GDM1 (cell line): ENCODE data around the gene WWC2.

ENCODE experiments used
- DNase-seq: peaks from one replicate; lab custom pipeline; 2025; lab: John Stamatoyannopoulos, UW

Gene WWC2

DNA sequence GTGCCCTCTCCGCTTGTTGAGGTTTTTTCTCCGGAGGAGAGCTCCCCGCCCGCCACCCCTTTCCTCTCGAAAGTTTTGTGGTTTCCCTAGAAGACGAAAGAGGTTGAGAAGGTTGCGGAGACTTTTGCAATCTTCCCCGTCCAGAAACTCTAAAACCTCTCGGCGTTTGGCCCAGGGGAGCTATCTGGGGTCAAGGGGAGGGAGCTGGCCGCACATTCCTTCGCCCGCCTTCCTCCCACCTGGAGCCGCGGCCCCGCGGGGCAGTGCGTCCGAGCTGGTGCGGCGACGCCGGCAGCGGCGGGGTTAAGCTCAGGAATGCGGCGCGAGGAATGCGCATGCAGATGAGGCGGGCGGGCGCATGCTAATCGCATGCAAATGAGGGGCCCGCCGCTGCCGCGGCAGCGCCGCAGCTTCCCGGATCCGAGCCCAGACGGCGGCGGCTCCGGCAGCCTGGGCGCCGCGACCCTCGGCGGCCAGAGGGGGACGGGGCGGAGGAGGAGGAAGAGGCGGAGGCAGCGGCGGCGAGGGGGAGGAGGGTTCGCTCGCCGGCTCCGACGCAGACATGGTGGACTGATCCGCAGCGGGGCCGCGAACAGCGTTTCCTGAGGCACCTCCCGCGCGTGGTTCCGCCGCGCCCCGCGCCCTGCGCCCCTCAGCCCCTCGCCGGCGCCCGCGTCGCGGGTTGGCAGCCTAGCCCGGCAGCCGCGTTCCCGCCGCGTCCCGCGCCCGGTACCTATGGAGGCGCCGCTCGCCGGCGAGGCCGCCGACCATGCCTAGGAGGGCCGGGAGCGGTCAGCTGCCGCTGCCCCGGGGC lies at the start of gene WWC2:
WWC2 (plus strand) TSS at position 535 of the 814 bp plus-strand sequence; CDS start at position 770, 235 bp downstream.
- DNase-seq: peak; percentile 93

DNA sequence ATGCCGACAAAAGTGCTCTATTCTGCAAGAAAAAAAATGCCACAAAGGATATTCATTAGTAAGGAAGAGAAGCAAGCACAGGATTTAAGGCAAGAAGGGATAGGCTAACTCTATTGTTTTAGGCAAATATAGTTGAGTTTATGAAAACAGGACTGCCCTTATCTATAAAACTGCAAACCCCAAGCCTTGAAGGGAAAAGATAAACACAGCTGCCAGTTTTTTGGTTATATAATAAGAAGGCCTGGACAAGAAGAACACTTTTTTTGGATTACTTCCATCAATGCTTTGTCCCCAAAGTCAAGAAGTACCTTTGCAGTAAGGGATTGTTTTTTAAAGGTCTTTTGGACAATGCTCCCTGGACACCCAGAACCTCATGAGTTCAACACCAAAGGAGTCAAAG lies 45.4 kb upstream of the WWC2 start:
- no peak for DNase-seq

DNA sequence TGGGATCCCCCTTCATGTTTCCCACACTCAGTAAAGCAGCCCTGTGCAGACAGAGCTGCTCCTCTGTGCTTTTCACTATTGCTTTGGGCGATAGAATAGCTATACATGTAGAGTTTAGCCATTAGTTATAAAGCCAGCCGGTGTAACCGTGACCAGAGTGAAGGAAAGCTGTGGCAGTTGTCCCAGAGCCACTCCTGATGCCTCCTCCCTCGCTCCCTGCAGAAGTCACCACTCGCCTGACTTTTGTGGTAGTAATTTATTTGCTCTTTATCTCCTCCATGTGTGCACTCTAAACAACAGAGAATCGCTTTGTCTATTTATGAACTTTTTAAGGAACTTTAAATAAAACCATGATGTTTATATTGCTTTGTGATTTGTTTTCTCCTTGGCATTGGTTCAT lies 41.8 kb upstream of the WWC2 start:
- DNase-seq: no peak

DNA sequence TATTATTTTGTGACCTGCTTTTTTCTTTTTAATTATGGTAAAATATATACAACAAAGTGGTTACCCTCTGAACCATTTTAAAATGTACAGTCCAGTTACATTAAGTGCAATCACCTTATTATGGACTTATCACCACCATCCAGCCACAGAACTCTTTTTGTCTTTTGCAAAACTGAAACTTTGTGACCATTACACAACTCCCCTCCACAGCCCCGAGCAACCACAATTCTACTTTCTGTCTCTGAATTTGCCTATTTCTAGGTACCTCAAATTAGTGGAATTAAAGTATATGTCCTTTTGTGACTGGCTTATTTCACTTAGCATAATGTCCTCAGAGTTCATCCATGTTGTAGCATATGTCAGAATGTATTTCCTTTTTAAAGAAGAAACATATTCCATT lies 39.3 kb upstream of the WWC2 start:
- no peak for DNase-seq

DNA sequence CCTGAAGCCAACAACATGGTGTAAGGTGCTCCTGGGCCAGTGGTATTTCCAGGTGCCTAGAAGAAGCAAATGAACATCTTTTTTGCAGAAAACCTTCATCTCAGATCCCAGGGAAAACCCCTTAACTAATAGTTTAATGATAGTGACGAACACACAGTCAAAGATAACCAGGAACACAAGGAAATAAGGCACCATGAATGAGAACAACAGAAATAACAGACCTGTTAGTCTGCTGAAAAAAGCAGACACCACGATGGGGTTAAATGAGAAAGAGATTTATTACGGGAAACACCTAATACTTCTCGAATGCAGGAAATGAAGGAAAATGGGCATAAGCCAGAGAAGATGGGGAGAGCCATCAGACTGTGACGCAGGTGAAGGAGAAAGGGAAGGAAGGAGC lies 30.6 kb upstream of the WWC2 start:
- no peak for DNase-seq

DNA sequence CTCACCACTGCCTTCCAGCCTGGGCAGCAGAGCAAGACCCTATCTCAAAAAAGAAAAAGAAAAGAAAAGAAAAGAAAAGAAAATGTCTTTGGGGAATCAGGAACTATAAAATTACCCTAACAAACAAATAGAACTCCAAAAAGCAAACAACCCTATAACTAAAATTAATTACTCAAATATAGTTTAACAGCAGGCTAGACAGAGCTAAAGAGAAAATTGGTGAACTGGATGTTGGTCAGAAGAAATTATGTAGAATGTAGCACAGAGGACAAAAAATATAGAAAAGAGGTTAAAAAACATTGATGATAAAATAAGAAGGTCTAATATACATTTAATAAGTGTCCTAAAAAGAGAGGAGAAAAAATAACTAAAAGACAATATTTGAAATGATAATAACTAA lies 27.8 kb upstream of the WWC2 start:
- no peak for DNase-seq

DNA sequence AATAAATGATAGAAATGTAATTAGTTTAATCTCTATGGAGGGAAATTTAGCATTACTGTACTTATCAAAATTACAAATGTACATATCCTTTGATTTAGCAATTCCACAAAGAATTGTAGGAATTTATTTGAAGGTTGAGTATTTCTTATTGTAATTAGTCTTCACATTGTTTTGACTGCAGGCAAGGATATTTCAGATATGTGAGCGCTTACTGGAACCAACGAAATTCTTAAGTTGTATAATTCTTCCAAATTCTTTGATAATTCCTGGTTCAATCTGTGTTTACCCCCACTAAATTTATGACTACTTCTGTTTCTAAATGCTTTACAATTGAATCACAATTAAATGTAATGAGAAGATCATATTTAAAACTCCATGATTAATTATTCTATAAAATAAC lies 26.9 kb upstream of the WWC2 start:
- no peak for DNase-seq

DNA sequence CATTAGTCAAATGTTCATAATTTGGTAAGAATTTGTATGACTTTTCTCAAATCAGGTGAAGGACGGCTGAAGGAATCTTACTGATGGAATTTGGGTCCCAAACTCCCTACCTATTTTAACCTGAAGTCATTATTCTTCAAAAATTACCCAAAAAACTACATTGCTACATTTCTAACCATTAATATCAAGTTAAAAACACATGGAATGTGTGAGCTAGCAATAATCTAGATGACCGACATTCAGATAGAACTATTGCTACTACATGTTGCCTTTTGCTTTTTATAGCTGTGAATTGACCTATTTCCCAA lies 25.3 kb upstream of the WWC2 start:
- no peak for DNase-seq

DNA sequence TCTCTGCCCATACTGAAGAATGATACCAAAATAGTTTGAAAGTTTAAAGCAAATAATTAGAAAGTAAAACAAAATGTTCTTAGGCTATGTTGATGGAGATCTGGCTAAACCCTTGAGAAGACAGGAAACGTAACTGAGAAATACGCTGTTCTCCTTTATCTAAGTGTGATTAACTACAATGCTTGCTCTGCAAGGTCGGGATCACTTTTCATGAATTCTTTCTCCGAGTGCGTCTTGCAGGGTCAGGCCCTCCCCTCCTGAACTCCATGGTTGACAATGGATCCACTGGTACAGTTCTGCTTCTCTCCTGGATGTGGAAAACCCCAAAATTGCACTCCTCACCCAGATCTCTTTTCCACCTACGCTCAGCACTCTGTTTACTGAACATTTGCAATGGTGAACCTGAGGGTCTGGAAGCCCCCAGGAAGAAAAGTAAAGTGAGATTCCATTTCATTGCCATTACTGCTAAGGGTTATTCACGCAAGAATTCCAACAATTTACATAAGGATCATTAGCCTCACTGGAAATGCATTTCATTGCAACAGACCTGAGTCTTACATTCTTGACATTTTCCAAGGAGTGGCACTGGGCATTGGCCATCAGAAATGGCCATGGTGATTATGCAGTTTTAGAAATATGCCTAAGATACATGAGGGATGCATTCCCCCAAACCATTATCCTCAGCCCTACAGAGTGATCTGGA lies 24.6 kb upstream of the WWC2 start:
- no peak for DNase-seq

DNA sequence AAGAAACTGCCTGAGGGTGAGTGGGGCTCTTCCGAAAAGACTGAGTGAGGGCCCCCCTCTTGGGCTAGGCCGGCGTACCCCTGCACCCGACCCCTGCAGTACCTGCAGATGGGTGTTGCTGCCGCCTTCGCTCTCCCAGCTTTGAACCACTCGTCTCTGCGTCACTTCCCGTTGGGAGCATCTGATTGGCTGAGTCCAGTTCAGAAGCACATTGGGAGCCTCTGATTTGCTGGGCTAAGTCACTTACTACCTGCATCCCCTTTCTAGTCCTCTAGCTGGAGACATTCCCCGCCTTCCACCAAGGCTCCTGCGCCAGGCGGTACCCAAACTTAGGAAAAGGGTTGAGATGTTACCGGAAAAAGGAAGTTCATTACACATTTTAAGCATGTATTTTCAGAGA lies 20.4 kb upstream of the WWC2 start:
- DNase-seq: no peak

DNA sequence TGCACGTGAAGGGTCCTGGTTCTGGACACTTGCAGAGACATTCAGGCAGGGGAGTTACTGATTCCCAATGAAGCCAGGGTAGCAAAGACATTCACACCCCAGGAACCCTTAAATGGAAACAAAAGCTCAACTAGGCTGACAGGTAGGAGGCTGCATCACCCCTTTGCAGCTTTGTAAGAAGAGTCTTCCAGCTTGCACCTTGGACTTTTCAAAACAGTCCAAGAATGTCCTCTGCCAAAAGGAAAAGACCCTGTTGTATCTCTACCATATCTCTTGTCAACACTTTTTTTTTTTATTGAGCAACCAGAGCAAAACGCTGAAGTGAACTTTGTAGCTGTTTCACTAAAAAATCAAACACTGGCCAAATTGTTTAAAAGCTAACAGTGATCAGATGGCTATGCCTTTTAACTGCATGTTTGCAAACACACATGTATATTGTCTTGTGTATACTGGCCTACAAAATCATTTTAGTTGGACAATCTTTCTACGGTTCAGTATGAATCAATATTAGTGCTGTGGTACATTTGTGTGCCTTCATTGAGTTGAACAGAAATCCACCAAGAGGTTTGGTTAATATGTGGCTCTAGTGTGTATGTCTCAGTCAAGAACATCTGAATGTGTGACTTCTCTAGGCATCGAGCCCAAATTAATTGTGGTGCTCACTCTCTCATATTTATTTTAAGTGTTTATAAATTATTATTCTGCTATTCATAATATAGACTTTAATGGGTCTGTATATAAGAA lies 18.5 kb upstream of the WWC2 start:
- no peak for DNase-seq

DNA sequence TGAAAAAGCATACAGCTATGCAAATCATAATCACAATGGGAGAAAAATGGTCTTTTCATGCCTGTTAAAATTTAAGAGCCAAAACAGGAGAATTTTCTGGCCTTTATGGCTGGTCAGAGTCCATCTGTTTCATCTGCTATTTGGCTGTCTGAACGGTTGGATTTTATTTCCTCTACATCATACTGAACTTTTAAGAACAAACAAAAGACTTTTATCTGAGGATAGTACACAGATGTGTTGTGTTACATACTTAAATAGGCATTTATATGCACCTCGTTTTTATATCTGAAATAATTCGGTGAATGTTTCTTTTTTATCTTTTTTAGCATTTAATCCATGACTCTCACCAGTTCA lies 18.0 kb upstream of the WWC2 start:
- DNase-seq: no peak

DNA sequence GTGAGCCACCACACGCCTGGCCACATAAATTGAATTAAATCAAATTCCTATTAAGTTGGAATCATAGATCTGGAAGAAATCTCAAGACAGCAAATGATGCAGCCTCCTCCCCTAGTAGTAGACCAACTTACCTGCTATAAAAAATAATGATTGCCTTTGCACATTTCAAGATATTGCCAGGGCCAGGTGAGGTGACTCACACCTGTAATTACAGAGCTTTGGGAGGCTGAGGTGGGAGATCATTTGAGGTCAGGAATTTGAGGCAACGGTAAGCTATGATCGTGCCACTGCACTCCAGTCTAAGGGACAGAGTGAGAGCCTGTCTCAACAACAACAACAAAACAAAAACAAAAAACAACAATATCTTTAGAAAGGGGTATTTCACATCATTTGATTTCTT lies 17.0 kb upstream of the WWC2 start:
- no peak for DNase-seq

DNA sequence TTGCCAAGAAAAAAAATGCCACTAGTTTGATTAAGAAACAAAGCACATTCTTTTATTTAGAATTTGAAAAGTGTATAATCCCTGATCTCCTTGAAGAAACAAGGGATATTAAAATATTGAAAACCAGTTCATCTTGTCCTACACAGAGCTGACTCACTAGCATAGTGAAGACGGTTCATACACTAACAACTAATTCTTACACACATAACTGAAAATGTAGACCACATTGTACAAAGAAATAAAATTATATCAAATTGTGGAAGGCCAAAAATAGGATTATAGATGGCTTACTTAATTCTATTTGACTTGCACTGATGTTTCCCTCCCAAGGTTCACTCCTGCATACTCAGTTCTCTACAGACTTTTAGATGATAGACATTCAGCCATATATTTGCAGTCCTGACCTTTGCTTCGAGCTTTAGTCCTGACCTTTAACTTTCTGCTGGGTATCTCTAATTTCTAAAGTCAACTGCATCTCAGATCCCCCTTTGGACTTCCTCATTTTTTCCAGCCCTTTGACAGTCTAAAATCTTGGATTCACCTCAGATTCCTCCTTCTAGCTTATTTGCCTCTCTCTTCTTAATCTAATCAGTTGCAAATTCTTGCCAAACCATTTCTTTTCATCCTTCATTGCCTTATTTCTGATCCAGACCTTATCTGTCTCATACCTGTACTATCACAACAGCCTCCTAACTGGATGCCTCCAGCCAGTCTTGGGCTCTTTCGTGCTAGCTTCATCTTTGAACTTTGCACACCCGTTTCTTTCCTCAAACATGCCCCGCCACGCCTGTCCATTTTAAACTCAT lies 4.5 kb upstream of the WWC2 start:
- DNase-seq: no peak

DNA sequence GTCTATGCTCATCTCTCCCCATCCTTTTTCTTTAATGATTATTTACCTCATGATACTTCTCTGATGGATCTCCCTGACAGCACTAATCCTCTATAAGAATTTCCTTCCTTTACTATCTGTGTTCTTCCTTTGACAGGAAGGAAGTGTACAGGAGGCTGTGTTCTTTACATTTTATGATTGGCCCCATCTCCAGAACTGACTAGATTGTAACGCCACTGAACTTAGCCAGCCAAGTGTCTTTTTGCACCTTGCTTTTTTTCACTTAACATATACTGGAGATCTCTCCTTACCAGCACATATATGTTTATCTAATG lies 3.9 kb upstream of the WWC2 start:
- no peak for DNase-seq

DNA sequence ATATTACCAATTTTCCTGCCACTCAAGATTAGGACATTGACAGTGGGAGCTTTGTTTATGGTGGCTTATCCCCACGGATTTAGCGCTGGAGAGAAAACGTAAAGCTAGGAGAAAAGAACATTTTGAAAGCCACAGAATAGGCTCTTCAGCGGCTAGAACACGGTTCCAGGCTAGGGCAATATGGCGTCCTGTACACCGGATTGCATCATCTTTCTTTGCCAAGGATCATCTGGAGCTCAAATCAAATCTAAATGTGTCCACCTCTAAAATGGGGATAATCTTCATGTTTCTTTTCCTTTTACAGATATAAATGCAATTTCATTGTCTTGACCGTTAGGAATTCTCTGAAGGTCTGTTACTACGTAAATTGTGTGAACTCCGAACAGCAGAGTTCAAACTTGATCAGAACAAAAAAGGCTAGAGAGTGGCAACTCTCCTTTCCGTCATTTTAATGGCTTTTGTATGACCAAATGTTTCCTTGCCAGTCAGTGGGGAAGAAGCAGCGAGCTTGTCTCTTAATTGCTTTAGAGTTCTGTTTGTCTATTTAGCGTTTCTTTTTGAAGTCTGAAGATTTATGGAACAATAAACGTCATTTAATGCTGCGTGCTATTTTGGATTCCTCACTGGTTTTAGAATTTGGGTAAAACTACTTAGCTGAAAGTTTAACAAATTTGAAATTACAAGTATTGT lies 2.6 kb upstream of the WWC2 start:
- no peak for DNase-seq

DNA sequence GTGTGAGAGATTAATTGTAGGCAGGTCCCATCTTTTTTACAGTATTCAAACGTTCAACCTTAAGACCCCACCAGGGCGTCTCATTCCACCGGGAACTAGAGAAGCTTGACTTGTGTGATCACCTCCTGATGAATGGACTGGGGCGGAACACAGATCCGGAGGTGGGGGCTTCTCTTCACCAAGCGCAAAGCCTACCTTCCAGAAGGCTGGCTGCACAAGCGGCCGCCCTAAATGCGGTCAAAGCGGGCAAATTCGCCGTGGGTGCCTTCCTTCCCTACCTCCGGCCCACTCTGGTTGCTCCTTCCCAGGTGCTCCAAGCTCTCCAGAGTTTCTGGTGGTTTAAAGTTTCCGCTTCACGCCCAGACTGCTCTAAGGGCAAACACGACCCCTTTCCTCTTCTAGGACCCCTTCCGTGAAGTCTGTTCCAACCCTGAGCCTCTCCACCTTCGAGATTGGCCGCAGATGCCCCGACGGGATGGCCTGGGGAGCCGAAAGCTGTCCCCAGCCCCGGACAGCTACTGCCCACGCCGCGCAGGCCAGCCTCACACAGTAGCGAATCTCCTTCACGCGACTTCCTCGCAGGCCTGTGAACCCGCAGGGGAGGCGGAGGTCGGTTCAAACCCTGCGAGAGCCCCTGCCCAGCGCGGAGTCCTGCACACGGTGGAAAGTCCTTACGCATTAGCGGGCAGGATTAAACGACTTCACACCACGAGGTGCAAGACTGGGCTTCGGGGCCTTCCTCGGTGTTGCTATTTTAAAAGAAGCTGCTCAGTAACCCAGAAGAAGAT lies 1.6 kb upstream of the WWC2 start:
- DNase-seq: no peak

DNA sequence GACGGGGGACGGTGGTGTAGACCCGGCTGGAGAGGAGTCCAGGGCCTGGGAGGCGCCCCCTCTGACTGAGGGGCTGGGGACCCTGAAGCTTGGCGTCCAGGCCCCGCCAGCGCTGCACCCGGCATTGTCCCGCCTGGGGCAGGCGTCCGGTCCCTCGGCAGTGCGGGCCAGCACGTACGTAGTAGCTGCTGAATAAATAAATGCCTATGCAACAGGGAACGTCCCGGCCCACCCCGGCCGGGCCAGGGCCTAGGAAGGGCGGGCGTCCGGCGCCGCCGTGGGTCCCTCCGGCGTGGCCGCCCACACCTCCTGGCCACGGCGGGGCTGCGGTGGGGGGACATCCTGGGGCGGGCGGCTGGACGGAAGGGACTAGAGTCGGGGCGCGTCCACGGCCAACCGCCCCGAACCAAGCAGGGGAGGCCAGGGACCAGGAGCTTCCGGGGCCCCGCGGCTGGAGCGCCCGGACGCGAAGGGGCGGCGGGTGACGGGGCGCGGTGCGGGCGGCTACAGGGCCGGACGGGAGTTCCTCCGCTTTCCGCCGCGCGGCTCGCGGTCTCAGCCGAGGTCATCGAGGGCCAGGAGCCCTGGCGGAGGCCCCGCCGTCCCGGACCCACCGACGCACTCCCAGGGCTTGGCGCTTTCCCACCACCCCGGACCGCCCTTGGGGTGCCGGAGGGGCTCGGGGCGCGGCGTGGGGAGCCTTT lies 886 bp upstream of the WWC2 start:
- DNase-seq: no peak

DNA sequence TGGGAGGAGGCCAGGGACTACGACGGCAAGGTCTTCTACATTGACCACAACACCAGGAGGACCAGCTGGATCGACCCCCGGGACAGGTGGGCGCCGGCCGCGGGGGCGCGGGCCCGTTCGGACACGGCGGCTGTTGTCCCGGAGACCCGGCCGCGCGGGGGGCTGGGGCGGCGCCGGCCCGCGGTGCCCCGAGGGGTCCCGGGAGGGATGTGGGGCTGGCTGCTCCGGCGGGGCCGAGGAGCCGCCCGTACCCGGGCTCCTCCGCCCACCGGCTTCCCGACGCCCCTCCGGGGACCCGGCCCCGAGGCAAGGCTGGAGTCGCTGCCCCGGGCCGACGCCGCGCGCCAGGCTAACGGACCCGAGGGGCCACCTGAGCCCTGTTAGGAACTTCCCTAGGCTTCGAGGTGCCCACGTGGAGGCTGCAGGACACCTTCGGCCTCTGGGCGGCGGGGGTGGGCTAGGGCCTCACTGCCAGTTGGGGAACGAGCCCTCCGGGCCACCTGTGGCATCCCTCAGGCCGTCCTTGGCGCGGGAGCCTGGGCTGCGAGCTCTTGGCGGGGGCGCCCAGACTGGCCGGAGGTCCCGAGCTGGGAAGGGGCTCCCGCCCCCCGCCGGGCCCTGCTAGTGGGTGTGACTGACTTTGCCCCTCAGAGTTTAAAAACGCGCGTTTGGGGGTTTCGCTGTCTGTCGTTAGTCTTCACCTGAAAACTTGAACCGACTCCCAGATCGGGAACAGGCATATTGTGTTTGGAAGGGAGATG lies 660 bp downstream of the WWC2 start:
- peak; percentile 9 for DNase-seq

DNA sequence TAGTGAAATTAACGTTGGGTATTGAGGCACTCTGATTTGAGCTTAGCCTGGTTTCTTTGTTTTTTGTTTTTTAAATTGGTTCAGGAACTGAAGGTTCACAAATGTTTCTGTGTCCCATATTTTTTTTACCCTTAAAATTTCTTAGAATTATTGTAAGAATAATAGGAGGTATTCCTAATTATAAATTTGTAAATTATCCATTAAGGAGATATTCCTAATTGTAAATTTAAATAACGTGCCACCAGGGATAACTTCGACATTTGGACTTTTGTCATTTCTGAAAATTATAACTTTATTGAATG lies 1.2 kb downstream of the WWC2 start:
- no peak for DNase-seq
